Breast epithelium (tissue), 4 donors: ENCODE data around the gene SGCB. TPM values are rescaled to one million over a fixed set of nuclear protein-coding genes. Genes with fewer than 3 reads are reported as not detected.

Experiments
- DNase-seq, 2 donors: peaks; one replicate each; pipeline ENCODE4 v3.0.0-alpha.2; 2019; ENCODE audit warnings: low spot score in 2 of 2
- H3K27ac ChIP-seq, 2 donors: fragments of 200-600 bp; sonication (generic) in 1 of 2; one replicate each; pipeline ENCODE4 v1.5.1; 2016 to 2019; ENCODE audit warnings: mild to moderate bottlenecking in 1 of 2
- H3K27me3 ChIP-seq, 2 donors: fragments of 200-600 bp; sonication (generic) in 1 of 2; one replicate each; pipeline versions ENCODE4 v1.5.1 to v1.6.0; 2017 to 2019; ENCODE audit warnings: control low read depth in 1 of 2, mild to moderate bottlenecking in 1 of 2
- H3K36me3 ChIP-seq: fragments of 200-600 bp; one replicate; pipeline ENCODE4 v1.5.1; 2019
- H3K4me1 ChIP-seq, 2 donors: fragments of 200-600 bp; sonication (generic); one replicate each; pipeline ENCODE4 v1.5.1; 2016 to 2019; ENCODE audit warnings: control low read depth in 1 of 2
- H3K4me3 ChIP-seq, 3 donors: fragments of 200-600 bp; sonication (generic); 1 replicate in 2 of 3; 2 replicates in 1 of 3; pipeline ENCODE4 v1.5.1; 2016 to 2019; ENCODE audit warnings: mild to moderate bottlenecking in 3 of 3, moderate library complexity in 2 of 3
- H3K9me3 ChIP-seq, 2 donors: fragments of 200-600 bp; sonication (generic) in 1 of 2; one replicate each; pipeline ENCODE4 v1.5.1; 2016 to 2019; ENCODE audit warnings: control low read depth in 1 of 2
- POLR2A ChIP-seq: fragments of 450-650 bp; IDR thresholded peaks from one replicate; pipeline ENCODE4 v1.6.1; 2016; ENCODE audit warnings: antibody characterized with exemption, mild to moderate bottlenecking, moderate library complexity
- POLR2AphosphoS5 ChIP-seq, 3 donors: sonication (generic); formaldehyde crosslinking; IDR thresholded peaks; one replicate each; pipeline ENCODE4 v1.6.1; 2017; ENCODE audit warnings: antibody characterized with exemption in 3 of 3
- intact Hi-C: fragments of 100-400 bp; cut with DNase I; formaldehyde crosslinking; loops from one replicate; pipeline ENCODE4 v1.15.1; 2023; ENCODE audit warnings: low total_unique reads
- total RNA-seq, 3 donors: library from RNA; depleted of rRNA; stranded (reverse); fragments of >200 nt; gene quantifications; one replicate each; pipeline ENCODE4 v1.1.0, GENCODE V29; 2016
- TF ChIP-seq, protein P1 (sequence below), 3 donors: fragments of 450-650 bp; IDR thresholded peaks; one replicate each; pipeline ENCODE4 v1.5.1; 2016 to 2017; ENCODE audit warnings: antibody characterized with exemption in 3 of 3, mild to moderate bottlenecking in 3 of 3, moderate library complexity in 3 of 3

SGCB gene
- total RNA-seq, 3 donors from 2014 or later = 22.2 to 46.6 (median 24.3) TPM

DNA sequence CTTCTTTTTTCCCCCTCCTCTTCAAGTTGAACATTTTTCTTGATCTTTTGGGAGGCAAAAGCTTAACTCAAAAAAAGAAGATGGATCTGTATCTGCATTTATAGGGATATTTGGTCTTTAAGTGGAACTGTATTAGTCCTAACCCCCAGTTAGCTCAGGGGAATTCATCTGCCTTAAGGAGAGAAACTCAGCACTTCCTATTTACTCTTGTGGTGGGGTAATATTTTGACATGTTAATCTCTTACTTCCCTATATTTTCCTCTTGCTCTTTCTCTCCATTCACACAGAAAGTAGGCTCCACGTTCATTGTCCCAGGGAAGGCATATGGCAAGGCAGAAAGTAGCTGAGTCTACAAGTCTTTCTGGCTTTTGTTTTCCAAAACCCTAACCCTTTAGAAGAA, 23.2 kb downstream of the SGCB start:
- Histone ChIP-seq H3K4me1 (no peaks in the 10 kb centered on the region), H3K27ac (no peak overlapping the region), H3K4me3 (no peak overlapping the region), H3K36me3 (no peaks in the 10 kb centered on the region), H3K9me3 (no peaks in the 10 kb centered on the region), H3K27me3 (no peaks in the 10 kb centered on the region)
- no peak for DNase-seq
- TF ChIP-seq POLR2A (no peak), POLR2AphosphoS5 (IDR thresholded peaks at IDR 0.05) (no peak)
- TF ChIP-seq, protein P1, sequence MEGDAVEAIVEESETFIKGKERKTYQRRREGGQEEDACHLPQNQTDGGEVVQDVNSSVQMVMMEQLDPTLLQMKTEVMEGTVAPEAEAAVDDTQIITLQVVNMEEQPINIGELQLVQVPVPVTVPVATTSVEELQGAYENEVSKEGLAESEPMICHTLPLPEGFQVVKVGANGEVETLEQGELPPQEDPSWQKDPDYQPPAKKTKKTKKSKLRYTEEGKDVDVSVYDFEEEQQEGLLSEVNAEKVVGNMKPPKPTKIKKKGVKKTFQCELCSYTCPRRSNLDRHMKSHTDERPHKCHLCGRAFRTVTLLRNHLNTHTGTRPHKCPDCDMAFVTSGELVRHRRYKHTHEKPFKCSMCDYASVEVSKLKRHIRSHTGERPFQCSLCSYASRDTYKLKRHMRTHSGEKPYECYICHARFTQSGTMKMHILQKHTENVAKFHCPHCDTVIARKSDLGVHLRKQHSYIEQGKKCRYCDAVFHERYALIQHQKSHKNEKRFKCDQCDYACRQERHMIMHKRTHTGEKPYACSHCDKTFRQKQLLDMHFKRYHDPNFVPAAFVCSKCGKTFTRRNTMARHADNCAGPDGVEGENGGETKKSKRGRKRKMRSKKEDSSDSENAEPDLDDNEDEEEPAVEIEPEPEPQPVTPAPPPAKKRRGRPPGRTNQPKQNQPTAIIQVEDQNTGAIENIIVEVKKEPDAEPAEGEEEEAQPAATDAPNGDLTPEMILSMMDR (IDR thresholded peaks at IDR 0.05) = no peak
- intact Hi-C loops = no loop called here

- DNase-seq = no peak
- intact Hi-C loops = no loop called here
- no peaks in the 10 kb centered on the region for H3K4me1 ChIP-seq
- H3K27me3 ChIP-seq = no peaks in the 10 kb centered on the region
- H3K4me3 ChIP-seq = no peak overlapping the region
- TF ChIP-seq, protein P1 (IDR thresholded peaks at IDR 0.05) = no peak
- TF ChIP-seq POLR2A (no peak), POLR2AphosphoS5 (IDR thresholded peaks at IDR 0.05) (no peak)
- no peaks in the 10 kb centered on the region for H3K36me3 ChIP-seq
- no peaks in the 10 kb centered on the region for H3K9me3 ChIP-seq
- H3K27ac ChIP-seq = no peak overlapping the region
These were observed 25.4 kb downstream of the SGCB start for GRCh38 chr4:52012651-52013050.

GRCh38 chr4:52010986-52011385, 27.1 kb downstream of the SGCB start:
- no peaks in the 10 kb centered on the region for H3K27me3 ChIP-seq
- intact Hi-C loops = no loop called here
- H3K27ac ChIP-seq = no peak overlapping the region
- H3K4me3 ChIP-seq = no peak overlapping the region
- no peaks in the 10 kb centered on the region for H3K4me1 ChIP-seq
- H3K36me3 ChIP-seq = no peaks in the 10 kb centered on the region
- TF ChIP-seq, protein P1 (IDR thresholded peaks at IDR 0.05) = no peak
- TF ChIP-seq POLR2A (no peak), POLR2AphosphoS5 (IDR thresholded peaks at IDR 0.05) (no peak)
- no peaks in the 10 kb centered on the region for H3K9me3 ChIP-seq
- DNase-seq = no peak

DNA sequence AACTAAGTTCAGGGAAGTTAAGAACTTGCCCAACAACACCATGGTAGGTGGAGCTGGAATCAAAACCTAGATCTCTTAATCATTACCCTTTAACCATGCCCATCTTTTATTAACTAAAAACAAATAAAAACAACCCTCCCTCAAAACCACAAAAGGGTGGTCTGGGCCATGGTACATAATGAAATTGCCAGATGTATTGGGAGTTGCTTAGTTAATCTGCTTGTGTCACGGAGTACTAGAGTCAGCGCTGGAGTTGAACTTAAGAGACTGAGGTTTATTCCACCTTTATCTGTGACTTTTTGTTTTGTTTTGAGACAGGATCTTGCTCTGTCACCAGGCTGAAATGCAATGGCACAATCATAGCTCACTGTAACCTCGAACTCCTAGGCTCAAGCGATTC, 31.2 kb downstream of the SGCB start:
- Histone ChIP-seq H3K36me3 (no peaks in the 10 kb centered on the region), H3K27ac (no peak overlapping the region), H3K4me1 (no peaks in the 10 kb centered on the region), H3K4me3 (no peak overlapping the region), H3K9me3 (no peaks in the 10 kb centered on the region), H3K27me3 (no peaks in the 10 kb centered on the region)
- no peak for DNase-seq
- intact Hi-C loops = no loop called here
- TF ChIP-seq, protein P1 (IDR thresholded peaks at IDR 0.05) = no peak
- TF ChIP-seq POLR2AphosphoS5 (IDR thresholded peaks at IDR 0.05) = no peak
- TF ChIP-seq POLR2A = no peak

- Histone ChIP-seq H3K9me3 (no peaks in the 10 kb centered on the region), H3K27ac (no peak overlapping the region), H3K36me3 (no peaks in the 10 kb centered on the region), H3K27me3 (no peaks in the 10 kb centered on the region), H3K4me3 (no peak overlapping the region), H3K4me1 (no peaks in the 10 kb centered on the region)
- intact Hi-C loops = no loop called here
- no peak for DNase-seq
- TF ChIP-seq, protein P1 (IDR thresholded peaks at IDR 0.05) = no peak
- no peak for TF ChIP-seq POLR2AphosphoS5 (IDR thresholded peaks at IDR 0.05)
- no peak for TF ChIP-seq POLR2A
These were observed 32.4 kb downstream of the SGCB start for GRCh38 chr4:52005604-52006273.
